ENCODE data around the gene UGT1A9.

DNA sequence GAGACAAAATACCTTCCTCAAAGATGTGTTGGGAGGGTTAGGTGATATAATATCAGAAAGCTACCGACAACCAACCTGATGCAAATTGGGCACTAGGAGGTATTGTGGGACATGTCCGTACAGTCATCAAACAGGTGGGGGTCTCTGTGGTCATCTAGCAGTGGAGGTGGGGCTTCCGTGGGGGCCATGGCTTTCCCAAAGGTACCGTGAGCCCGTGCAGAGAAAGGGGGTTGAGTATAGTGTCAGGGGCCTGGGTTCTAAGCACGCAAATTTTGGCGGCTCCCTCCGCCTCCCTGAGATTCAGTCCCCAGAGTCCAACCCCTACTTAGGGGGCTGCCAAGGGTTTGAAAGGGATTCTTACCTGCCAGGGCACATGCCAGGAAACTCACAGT, 150.0 kb downstream of the UGT1A9 start:
- TF ChIP-seq, protein P1, sequence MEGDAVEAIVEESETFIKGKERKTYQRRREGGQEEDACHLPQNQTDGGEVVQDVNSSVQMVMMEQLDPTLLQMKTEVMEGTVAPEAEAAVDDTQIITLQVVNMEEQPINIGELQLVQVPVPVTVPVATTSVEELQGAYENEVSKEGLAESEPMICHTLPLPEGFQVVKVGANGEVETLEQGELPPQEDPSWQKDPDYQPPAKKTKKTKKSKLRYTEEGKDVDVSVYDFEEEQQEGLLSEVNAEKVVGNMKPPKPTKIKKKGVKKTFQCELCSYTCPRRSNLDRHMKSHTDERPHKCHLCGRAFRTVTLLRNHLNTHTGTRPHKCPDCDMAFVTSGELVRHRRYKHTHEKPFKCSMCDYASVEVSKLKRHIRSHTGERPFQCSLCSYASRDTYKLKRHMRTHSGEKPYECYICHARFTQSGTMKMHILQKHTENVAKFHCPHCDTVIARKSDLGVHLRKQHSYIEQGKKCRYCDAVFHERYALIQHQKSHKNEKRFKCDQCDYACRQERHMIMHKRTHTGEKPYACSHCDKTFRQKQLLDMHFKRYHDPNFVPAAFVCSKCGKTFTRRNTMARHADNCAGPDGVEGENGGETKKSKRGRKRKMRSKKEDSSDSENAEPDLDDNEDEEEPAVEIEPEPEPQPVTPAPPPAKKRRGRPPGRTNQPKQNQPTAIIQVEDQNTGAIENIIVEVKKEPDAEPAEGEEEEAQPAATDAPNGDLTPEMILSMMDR (IDR thresholded peaks at IDR 0.05): no peak
- TF ChIP-seq POLR2A (IDR thresholded peaks at IDR 0.05; ENCODE audit: low read depth) (no peak), POLR2AphosphoS5 (IDR thresholded peaks at IDR 0.05) (no peak), EP300 (IDR thresholded peaks at IDR 0.05) (no peak)

Data from esophagus muscularis mucosa (tissue), 4 donors.